ENCODE measurements around the gene PARP6. TPM values are rescaled to one million over a fixed set of nuclear protein-coding genes. Genes with fewer than 3 reads are reported as not detected.

The PARP6 gene
- total and polyA plus RNA-seq, 2 of the 8 experiments (the other 6 are each of a cell fraction or from before 2014, with no cell fraction given), result 39.8 to 45.3 TPM

DNA sequence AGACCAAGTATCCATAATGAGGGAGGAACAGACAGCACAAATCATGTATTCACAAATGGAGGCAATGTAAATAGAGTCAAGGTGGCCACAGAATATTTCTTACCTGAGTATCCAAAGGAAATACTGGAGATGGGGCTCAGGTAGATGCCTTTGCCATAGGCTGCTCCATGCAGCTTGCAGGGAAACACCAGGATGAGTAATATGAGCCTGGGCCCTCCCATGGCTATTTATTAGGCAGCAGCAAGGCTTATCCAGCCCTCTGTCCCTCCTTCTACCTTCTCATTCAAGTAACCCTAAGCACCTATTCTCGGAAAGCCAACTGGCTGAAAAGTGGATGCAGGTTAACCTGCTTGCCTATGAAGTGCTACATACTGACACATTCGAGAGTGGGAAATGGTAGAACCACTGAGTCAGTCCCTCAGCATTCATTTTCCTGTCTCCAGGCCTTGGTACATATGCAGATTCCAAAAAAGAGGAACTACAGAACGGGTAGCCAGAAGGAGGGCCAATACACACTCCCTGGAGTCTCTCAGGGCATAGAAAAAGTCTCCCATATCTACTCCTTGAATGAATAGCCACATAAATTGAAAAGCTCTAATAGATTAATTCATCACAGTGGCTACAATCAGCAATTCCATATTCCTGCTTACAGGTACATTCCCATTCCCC is 23.1 kb downstream of the PARP6 start:
- Histone ChIP-seq H2BK12ac (ENCODE audit: low read depth, low read length) (no peak overlapping the region), H2AK5ac (ENCODE audit: low read depth, low read length) (no peak overlapping the region), H3K4me1 (replicated peaks in 1 of 4; ENCODE audit: control insufficient read depth in 3 of 4, insufficient read depth in 4 of 4, low read length in 3 of 4) (no peaks in the 10 kb centered on the region), H2BK120ac (replicated peaks; ENCODE audit: low read depth, low read length) (no peak overlapping the region), H3K4me3 (ENCODE audit: extremely low read depth in 1 of 4, insufficient read depth in 2 of 4, low read depth in 3 of 4, low read length in 4 of 4) (no peak overlapping the region), H4K91ac (replicated peaks; ENCODE audit: insufficient read length, low read length) (no peak overlapping the region), H3K9ac (replicated peaks in 1 of 4; ENCODE audit: extremely low read depth in 1 of 4, low read depth in 3 of 4, low read length in 3 of 4) (no peak overlapping the region), H3K4ac (replicated peaks; ENCODE audit: insufficient read length, low read depth, low read length) (no peak overlapping the region), H2AFZ (ENCODE audit: low read length) (no peak overlapping the region), H3K27me3 (replicated peaks in 1 of 4; ENCODE audit: control insufficient read depth in 3 of 4, extremely low read depth in 1 of 4, insufficient read depth in 3 of 4, low read length in 3 of 4) (peaks cover under 1 to 15% (median 6%) of the 10 kb centered on the region in 4 experiments), H2BK15ac (ENCODE audit: low read length) (no peak overlapping the region), H2BK20ac (ENCODE audit: low read length) (no peak overlapping the region), H3K56ac (replicated peaks; ENCODE audit: insufficient read length, low read depth, low read length) (no peak overlapping the region), H3K79me1 (ENCODE audit: low read depth, low read length) (no peaks in the 10 kb centered on the region), H3K79me2 (ENCODE audit: control insufficient read depth in 1 of 2, insufficient read depth in 2 of 2, low read length in 2 of 2) (no peaks in the 10 kb centered on the region), H4K5ac (ENCODE audit: insufficient read length, low read depth, low read length) (no peak overlapping the region), H4K20me1 (replicated peaks in 1 of 2; ENCODE audit: control insufficient read depth in 1 of 2, insufficient read depth in 2 of 2, low read length in 2 of 2) (peaks cover 0 to 10% of the 10 kb centered on the region in 2 experiments), H4K8ac (ENCODE audit: extremely low read depth, insufficient read depth, low read length) (no peak overlapping the region), H3K23ac (ENCODE audit: insufficient read length) (no peak overlapping the region), H3K27ac (ENCODE audit: low read depth, low read length) (no peak overlapping the region), H3K36me3 (ENCODE audit: control insufficient read depth in 2 of 4, insufficient read depth in 4 of 4, low read length in 3 of 4) (peaks cover 9 to 49% (median 32%) of the 10 kb centered on the region in 4 experiments; a peak in 7 of 8 replicates), H3K9me3 (ENCODE audit: insufficient read depth in 2 of 2, low read depth in 1 of 2, low read length in 1 of 2) (no peaks in the 10 kb centered on the region), H3K23me2 (ENCODE audit: low read depth, low read length) (no peaks in the 10 kb centered on the region; the same call in 1 of the 2 replicates), H2BK5ac (ENCODE audit: low read depth, low read length) (no peak overlapping the region), H3K14ac (ENCODE audit: insufficient read length) (no peak overlapping the region), H3K4me2 (ENCODE audit: insufficient read depth in 1 of 2, low read depth in 2 of 2, low read length in 2 of 2) (no peak overlapping the region), H3K18ac (ENCODE audit: extremely low read depth, low read length) (no peak overlapping the region)
- DNase-seq (ENCODE audit: low read depth in 1 of 2, low spot score in 2 of 2) (no peak), FAIRE-seq (no peak)
- TF ChIP-seq GTF2F1 (IDR thresholded peaks at IDR 0.05; ENCODE audit: borderline replicate concordance, low read depth, low read length), result no peak
- no peak for TF ChIP-seq EZH2 (IDR thresholded peaks at IDR 0.05; ENCODE audit: low read depth, low read length, severe bottlenecking)
- TF ChIP-seq SP2 (IDR thresholded peaks at IDR 0.05; ENCODE audit: low read length), result no peak
- TF ChIP-seq CBX8 (IDR thresholded peaks at IDR 0.05; ENCODE audit: borderline replicate concordance, low read depth, low read length), result no peak
- no peak for TF ChIP-seq SIRT6 (IDR thresholded peaks at IDR 0.05; ENCODE audit: low read length)
- WGBS, 2 experiments (ENCODE audit: extremely low coverage in 1 of 2, insufficient coverage in 1 of 2, insufficient read length in 1 of 2, insufficient replicate concordance in 2 of 2, low coverage in 1 of 2, low lambda C conversion rate in 2 of 2, missing lambda C conversion rate in 1 of 2), result 84% methylated on average over 3 of the region's 3 CpGs; no CpG with 5 or more reads in 1 of the 2 experiments
- ChIA-PET POLR2A (ENCODE audit: partially characterized antibody) (interaction anchor here (1.1 to 2.7 kb wide), 4 partner anchors 8 to 13 kb away, joined by 3 to 16 read pairs (median 7); no protein-coding TSS in a partner anchor), CTCF (ENCODE audit: partially characterized antibody) (no interaction called here)

Measured in H1 (cell line).